Vagina (tissue), 2 donors: ENCODE results near the gene LIMK2. TPM values are rescaled to one million over a fixed set of nuclear protein-coding genes. Genes with fewer than 3 reads are reported as not detected.
"Not testable (repeated sequence)": the region's sequence is repeated elsewhere in the genome, so short reads cannot be mapped to it uniquely, and the experiment has no call there.

ENCODE experiments used
- DNase-seq, 2 donors: peaks; one replicate each; pipeline ENCODE4 v3.0.0-alpha.2; 2017; ENCODE audit errors: extremely low spot score in 2 of 2
- H3K27ac ChIP-seq: fragments of 200-600 bp; sonication (generic); one replicate; pipeline ENCODE4 v1.5.1; 2019
- H3K27me3 ChIP-seq: fragments of 200-600 bp; sonication (generic); one replicate; pipeline ENCODE4 v1.5.1; 2019
- H3K36me3 ChIP-seq, 2 donors: fragments of 200-600 bp; sonication (generic); one replicate each; pipeline ENCODE4 v1.5.1; 2017 to 2019
- H3K4me1 ChIP-seq: fragments of 200-600 bp; sonication (generic); one replicate; pipeline ENCODE4 v1.5.1; 2019
- H3K4me3 ChIP-seq, 2 donors: fragments of 200-600 bp; sonication (generic); 1 replicate in 1 of 2; 2 replicates in 1 of 2; pipeline ENCODE4 v1.5.1; 2016 to 2019
- H3K9me3 ChIP-seq: fragments of 200-600 bp; sonication (generic); one replicate; pipeline ENCODE4 v1.5.1; 2019
- POLR2A ChIP-seq, 2 donors: fragments of 450-650 bp; IDR thresholded peaks; one replicate each; pipeline ENCODE4 v1.6.1; 2017; ENCODE audit warnings: antibody characterized with exemption in 2 of 2, mild to moderate bottlenecking in 2 of 2, moderate library complexity in 2 of 2
- POLR2AphosphoS5 ChIP-seq, 2 donors: sonication (generic); formaldehyde crosslinking; IDR thresholded peaks; one replicate each; pipeline ENCODE4 v1.9.0; 2017; ENCODE audit warnings: antibody characterized with exemption in 2 of 2, mild to moderate bottlenecking in 2 of 2, low read depth in 1 of 2; ENCODE audit not compliant: insufficient read depth in 1 of 2
- intact Hi-C: fragments of 100-400 bp; cut with DNase I; formaldehyde crosslinking; loops from one replicate; pipeline ENCODE4 v1.15.1; 2023
- total RNA-seq: library from RNA; depleted of rRNA; stranded (reverse); fragments of >200 nt; gene quantifications from one replicate; pipeline ENCODE4 v1.2.3, GENCODE V29; 2016
- TF ChIP-seq, protein P1 (sequence below), 3 experiments: fragments of 450-650 bp in 2 of 3; fragments of 200-600 bp in 1 of 3; sonication (generic) in 1 of 3; IDR thresholded peaks; one replicate each; pipeline ENCODE4 v1.5.1; 2017 to 2019; ENCODE audit warnings: antibody characterized with exemption in 3 of 3, mild to moderate bottlenecking in 2 of 3, moderate library complexity in 2 of 3

LIMK2 gene
- total RNA-seq, 1 donor from 2014 or later: 120 TPM

DNA sequence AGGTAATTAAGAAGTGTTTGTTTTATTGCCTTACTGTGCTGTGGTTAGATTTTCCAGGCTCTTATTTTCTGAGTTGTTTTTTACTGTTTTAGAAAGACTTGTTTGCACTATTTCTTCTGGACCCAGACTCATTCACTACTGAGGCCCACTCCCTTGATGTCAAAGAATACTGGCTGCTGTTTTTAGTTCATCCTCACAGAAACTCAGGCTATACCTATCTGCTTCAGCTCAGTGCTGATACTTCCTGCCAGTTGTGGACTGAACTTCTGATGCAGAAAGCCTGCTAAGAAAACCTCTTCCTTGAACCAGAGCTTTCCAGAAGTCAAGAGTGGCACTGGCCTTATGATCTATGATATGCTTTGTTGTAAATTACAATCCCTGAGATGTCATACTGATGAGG, 96.1 kb downstream of the LIMK2 start:
- no peaks in the 10 kb centered on the region for H3K27me3 ChIP-seq
- no peaks in the 10 kb centered on the region for H3K4me1 ChIP-seq
- no peak overlapping the region for H3K4me3 ChIP-seq
- intact Hi-C loops: no loop called here
- no peak for DNase-seq
- H3K36me3 ChIP-seq: no peaks in the 10 kb centered on the region
- H3K9me3 ChIP-seq: no peaks in the 10 kb centered on the region
- H3K27ac ChIP-seq: no peak overlapping the region
- TF ChIP-seq, protein P1, sequence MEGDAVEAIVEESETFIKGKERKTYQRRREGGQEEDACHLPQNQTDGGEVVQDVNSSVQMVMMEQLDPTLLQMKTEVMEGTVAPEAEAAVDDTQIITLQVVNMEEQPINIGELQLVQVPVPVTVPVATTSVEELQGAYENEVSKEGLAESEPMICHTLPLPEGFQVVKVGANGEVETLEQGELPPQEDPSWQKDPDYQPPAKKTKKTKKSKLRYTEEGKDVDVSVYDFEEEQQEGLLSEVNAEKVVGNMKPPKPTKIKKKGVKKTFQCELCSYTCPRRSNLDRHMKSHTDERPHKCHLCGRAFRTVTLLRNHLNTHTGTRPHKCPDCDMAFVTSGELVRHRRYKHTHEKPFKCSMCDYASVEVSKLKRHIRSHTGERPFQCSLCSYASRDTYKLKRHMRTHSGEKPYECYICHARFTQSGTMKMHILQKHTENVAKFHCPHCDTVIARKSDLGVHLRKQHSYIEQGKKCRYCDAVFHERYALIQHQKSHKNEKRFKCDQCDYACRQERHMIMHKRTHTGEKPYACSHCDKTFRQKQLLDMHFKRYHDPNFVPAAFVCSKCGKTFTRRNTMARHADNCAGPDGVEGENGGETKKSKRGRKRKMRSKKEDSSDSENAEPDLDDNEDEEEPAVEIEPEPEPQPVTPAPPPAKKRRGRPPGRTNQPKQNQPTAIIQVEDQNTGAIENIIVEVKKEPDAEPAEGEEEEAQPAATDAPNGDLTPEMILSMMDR (IDR thresholded peaks at IDR 0.05): no peak
- TF ChIP-seq POLR2AphosphoS5 (IDR thresholded peaks at IDR 0.05; ENCODE audit: insufficient read depth in 1 of 2, low read depth in 1 of 2) (no peak), POLR2A (IDR thresholded peaks at IDR 0.05) (no peak)

GRCh38 chr22:31313366-31314147, 101.5 kb downstream of the LIMK2 start:
- H3K4me1 ChIP-seq: peaks cover 7% of the 10 kb centered on the region
- TF ChIP-seq POLR2AphosphoS5 (IDR thresholded peaks at IDR 0.05; ENCODE audit: insufficient read depth in 1 of 2, low read depth in 1 of 2): peak in 1 of 2 donors; percentile 91
- TF ChIP-seq, protein P1 (IDR thresholded peaks at IDR 0.05): peak; percentile 67 to 86 (median 80)
- no peak for TF ChIP-seq POLR2A (IDR thresholded peaks at IDR 0.05)
- intact Hi-C loops: no loop called here
- no peaks in the 10 kb centered on the region for H3K36me3 ChIP-seq
- H3K4me3 ChIP-seq: no peak overlapping the region
- no peak for DNase-seq
- H3K27me3 ChIP-seq: no peaks in the 10 kb centered on the region
- peaks cover 3% of the 10 kb centered on the region for H3K9me3 ChIP-seq
- peak overlapping the region; percentile 70 for H3K27ac ChIP-seq

- intact Hi-C loops, H3K27me3 ChIP-seq, H3K36me3 ChIP-seq, DNase-seq, H3K9me3 ChIP-seq, H3K4me3 ChIP-seq, H3K4me1 ChIP-seq: not testable (repeated sequence)
- H3K27ac ChIP-seq: peak overlapping the region; percentile 70
These were observed 102.1 kb downstream of the LIMK2 start for GRCh38 chr22:31314220-31314619.

GRCh38 chr22:31321421-31321820, 109.3 kb downstream of the LIMK2 start:
- peak in 1 of 2 donors; percentile 62 for DNase-seq
- Histone ChIP-seq H3K36me3 (peaks cover 0 to 19% of the 10 kb centered on the region in 2 donors), H3K4me3 (no peak overlapping the region), H3K4me1 (no peaks in the 10 kb centered on the region), H3K27ac (no peak overlapping the region), H3K9me3 (no peaks in the 10 kb centered on the region), H3K27me3 (no peaks in the 10 kb centered on the region)
- intact Hi-C loops: no loop called here
- TF ChIP-seq, protein P1 (IDR thresholded peaks at IDR 0.05): no peak
- TF ChIP-seq POLR2AphosphoS5 (IDR thresholded peaks at IDR 0.05; ENCODE audit: insufficient read depth in 1 of 2, low read depth in 1 of 2) (no peak), POLR2A (IDR thresholded peaks at IDR 0.05) (no peak)

- Histone ChIP-seq H3K4me3 (no peak overlapping the region), H3K36me3 (peaks cover 0 to 41% of the 10 kb centered on the region in 2 donors), H3K27ac (no peak overlapping the region), H3K27me3 (no peaks in the 10 kb centered on the region), H3K4me1 (peaks cover 16% of the 10 kb centered on the region), H3K9me3 (no peaks in the 10 kb centered on the region)
- DNase-seq: no peak
- TF ChIP-seq POLR2A (IDR thresholded peaks at IDR 0.05) (no peak), POLR2AphosphoS5 (IDR thresholded peaks at IDR 0.05; ENCODE audit: insufficient read depth in 1 of 2, low read depth in 1 of 2) (no peak)
- TF ChIP-seq, protein P1 (IDR thresholded peaks at IDR 0.05): no peak
- intact Hi-C loops: no loop called here
These were observed 111.8 kb downstream of the LIMK2 start for GRCh38 chr22:31323578-31324550.
